NCI-H1694 (cell line): ENCODE measurements around the gene TMPRSS13.
"Not testable (repeated sequence)": the region's sequence is repeated elsewhere in the genome, so short reads cannot be mapped to it uniquely, and the experiment has no call there.

Experiments used
- DNase-seq: peaks from one replicate; lab custom pipeline; 2025; lab: John Stamatoyannopoulos, UW

Gene TMPRSS13

GRCh38 chr11:117950993-117951961 is 22.1 kb upstream of the TMPRSS13 start:
- DNase-seq, result no peak

GRCh38 chr11:117950301-117950700 is 21.1 kb upstream of the TMPRSS13 start:
- no peak for DNase-seq

GRCh38 chr11:117949062-117949461 is 19.9 kb upstream of the TMPRSS13 start:
- DNase-seq, result no peak

- not testable (repeated sequence) for DNase-seq
These were observed 19.3 kb upstream of the TMPRSS13 start for GRCh38 chr11:117948466-117948865.

GRCh38 chr11:117947751-117948150 is 18.5 kb upstream of the TMPRSS13 start:
- DNase-seq, result not testable (repeated sequence)

- peak; percentile 42 for DNase-seq
These were observed 17.8 kb upstream of the TMPRSS13 start for GRCh38 chr11:117946842-117947526.

- DNase-seq, result no peak
These were observed 17.1 kb upstream of the TMPRSS13 start for GRCh38 chr11:117946156-117946841.

GRCh38 chr11:117945047-117945810 is 16.0 kb upstream of the TMPRSS13 start:
- no peak for DNase-seq

- DNase-seq, result no peak
These were observed 15.4 kb upstream of the TMPRSS13 start for GRCh38 chr11:117944554-117944953.

GRCh38 chr11:117941976-117942654 is 12.9 kb upstream of the TMPRSS13 start:
- no peak for DNase-seq

GRCh38 chr11:117941163-117941707 is 12.0 kb upstream of the TMPRSS13 start:
- no peak for DNase-seq

- DNase-seq, result no peak
These were observed 11.5 kb upstream of the TMPRSS13 start for GRCh38 chr11:117940736-117941135.

GRCh38 chr11:117936973-117937372 is 7.8 kb upstream of the TMPRSS13 start:
- DNase-seq, result no peak

GRCh38 chr11:117934526-117935307 is 5.5 kb upstream of the TMPRSS13 start:
- DNase-seq, result no peak

- DNase-seq, result no peak
These were observed 4.7 kb upstream of the TMPRSS13 start for GRCh38 chr11:117933930-117934329.

GRCh38 chr11:117933475-117933874 is 4.3 kb upstream of the TMPRSS13 start:
- DNase-seq, result no peak

- no peak for DNase-seq
These were observed 3.7 kb upstream of the TMPRSS13 start for GRCh38 chr11:117932947-117933346.

- no peak for DNase-seq
These were observed 3.2 kb upstream of the TMPRSS13 start for GRCh38 chr11:117932426-117932825.

GRCh38 chr11:117931971-117932370 is 2.8 kb upstream of the TMPRSS13 start:
- DNase-seq, result no peak

GRCh38 chr11:117931331-117931950 is 2.2 kb upstream of the TMPRSS13 start:
- DNase-seq, result no peak
